OCI-LY1 (cell line): ENCODE results near the gene SPOP.

ENCODE experiments used
- H2AFZ ChIP-seq: fragments of 200-600 bp; sonication (generic), shearing (Covaris generic); 2 replicates; pipeline ENCODE4 v1.6.0; 2014; ENCODE audit warnings: antibody characterized with exemption, mild to moderate bottlenecking, low read length
- H3F3A ChIP-seq: fragments of 200-600 bp; sonication (generic), shearing (Covaris generic); 2 replicates; pipeline ENCODE4 v1.6.0; 2014; ENCODE audit warnings: mild to moderate bottlenecking, antibody characterized with exemption, low read length, moderate library complexity; ENCODE audit not compliant: insufficient read depth
- H3K27ac ChIP-seq: fragments of 200-600 bp; sonication (generic); 2 replicates; pipeline ENCODE4 v1.5.1; 2014; ENCODE audit warnings: low read length, mixed run types, mild to moderate bottlenecking, low read depth; ENCODE audit not compliant: poor library complexity, severe bottlenecking
- H3K27me3 ChIP-seq: fragments of 200-600 bp; sonication (generic); 2 replicates; pipeline ENCODE4 v1.6.0; 2014; ENCODE audit warnings: antibody characterized with exemption, mild to moderate bottlenecking, low read length, moderate library complexity; ENCODE audit not compliant: insufficient read depth
- H3K36me3 ChIP-seq: fragments of 200-600 bp; sonication (generic); 2 replicates; pipeline ENCODE4 v1.6.1; 2014; ENCODE audit warnings: mild to moderate bottlenecking, antibody characterized with exemption, low read length, moderate library complexity, mixed read lengths; ENCODE audit not compliant: insufficient read depth
- H3K4me1 ChIP-seq: fragments of 200-600 bp; sonication (generic); 2 replicates; pipeline ENCODE4 v1.5.1; 2014; ENCODE audit warnings: mild to moderate bottlenecking, low read length, moderate library complexity; ENCODE audit not compliant: insufficient read depth, severe bottlenecking
- H3K4me2 ChIP-seq: fragments of 200-600 bp; sonication (generic), shearing (Covaris generic); 2 replicates; pipeline ENCODE4 v1.6.1; 2014; ENCODE audit warnings: low read length
- H3K4me3 ChIP-seq: fragments of 200-600 bp; sonication (generic); 2 replicates; pipeline ENCODE4 v1.5.1; 2014; ENCODE audit warnings: low read length, low read depth, mild to moderate bottlenecking, mixed read lengths; ENCODE audit not compliant: poor library complexity, severe bottlenecking
- H3K79me2 ChIP-seq: fragments of 200-600 bp; shearing (Covaris generic); 2 replicates; pipeline ENCODE4 v1.6.1; 2016; ENCODE audit warnings: mixed run types, low read length, mixed read lengths; ENCODE audit not compliant: insufficient read depth
- H3K9ac ChIP-seq: fragments of 200-600 bp; sonication (generic), shearing (Covaris generic); 2 replicates; pipeline ENCODE4 v1.6.1; 2014; ENCODE audit warnings: mild to moderate bottlenecking, low read length, mixed read lengths
- H3K9me2 ChIP-seq: fragments of 200-600 bp; sonication (generic), shearing (Covaris generic); 2 replicates; pipeline ENCODE4 v1.6.1; 2014; ENCODE audit warnings: low read depth, mild to moderate bottlenecking, low read length, mixed read lengths
- H3K9me3 ChIP-seq: fragments of 200-600 bp; shearing (Covaris generic); 2 replicates; pipeline ENCODE4 v1.6.1; 2014; ENCODE audit warnings: low read length, mixed read lengths
- H4K20me1 ChIP-seq: fragments of 200-600 bp; sonication (generic), shearing (Covaris generic); 2 replicates; pipeline ENCODE4 v1.6.0; 2016; ENCODE audit warnings: mild to moderate bottlenecking, low read length; ENCODE audit not compliant: insufficient read depth
- EZH2 ChIP-seq: fragments of 200-600 bp; sonication (generic), shearing (Covaris generic); IDR thresholded peaks from 2 replicates; pipeline ENCODE4 v1.8.0; 2017; ENCODE audit warnings: borderline replicate concordance, mixed run types, mild to moderate bottlenecking, antibody characterized with exemption, low read length, moderate library complexity, mixed read lengths
- TF ChIP-seq, protein P1 (sequence below): fragments of 200-600 bp; sonication (generic), shearing (Covaris generic); IDR thresholded peaks from 2 replicates; pipeline ENCODE4 v1.5.1; 2017; ENCODE audit warnings: mild to moderate bottlenecking, antibody characterized with exemption, low read length, moderate library complexity, mixed read lengths

SPOP gene

GRCh38 chr17:49578414-49578813 lies 99.5 kb downstream of the SPOP start:
- Histone ChIP-seq H3K4me3 (no peak overlapping the region), H3K4me1 (peaks cover 10% of the 10 kb centered on the region), H3K79me2 (no peaks in the 10 kb centered on the region), H3K27me3 (peaks cover 21% of the 10 kb centered on the region), H3K9me2 (no peaks in the 10 kb centered on the region), H3K4me2 (no peak overlapping the region), H3K9ac (no peak overlapping the region), H4K20me1 (no peaks in the 10 kb centered on the region), H3K36me3 (no peaks in the 10 kb centered on the region), H3F3A (no peaks in the 10 kb centered on the region), H3K9me3 (no peaks in the 10 kb centered on the region), H2AFZ (no peak overlapping the region), H3K27ac (no peak overlapping the region)
- TF ChIP-seq, protein P1, sequence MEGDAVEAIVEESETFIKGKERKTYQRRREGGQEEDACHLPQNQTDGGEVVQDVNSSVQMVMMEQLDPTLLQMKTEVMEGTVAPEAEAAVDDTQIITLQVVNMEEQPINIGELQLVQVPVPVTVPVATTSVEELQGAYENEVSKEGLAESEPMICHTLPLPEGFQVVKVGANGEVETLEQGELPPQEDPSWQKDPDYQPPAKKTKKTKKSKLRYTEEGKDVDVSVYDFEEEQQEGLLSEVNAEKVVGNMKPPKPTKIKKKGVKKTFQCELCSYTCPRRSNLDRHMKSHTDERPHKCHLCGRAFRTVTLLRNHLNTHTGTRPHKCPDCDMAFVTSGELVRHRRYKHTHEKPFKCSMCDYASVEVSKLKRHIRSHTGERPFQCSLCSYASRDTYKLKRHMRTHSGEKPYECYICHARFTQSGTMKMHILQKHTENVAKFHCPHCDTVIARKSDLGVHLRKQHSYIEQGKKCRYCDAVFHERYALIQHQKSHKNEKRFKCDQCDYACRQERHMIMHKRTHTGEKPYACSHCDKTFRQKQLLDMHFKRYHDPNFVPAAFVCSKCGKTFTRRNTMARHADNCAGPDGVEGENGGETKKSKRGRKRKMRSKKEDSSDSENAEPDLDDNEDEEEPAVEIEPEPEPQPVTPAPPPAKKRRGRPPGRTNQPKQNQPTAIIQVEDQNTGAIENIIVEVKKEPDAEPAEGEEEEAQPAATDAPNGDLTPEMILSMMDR = no peak
- TF ChIP-seq EZH2 = no peak

GRCh38 chr17:49577963-49578362 lies 99.9 kb downstream of the SPOP start:
- Histone ChIP-seq H3K27me3 (peaks cover 21% of the 10 kb centered on the region), H3K4me3 (no peak overlapping the region), H2AFZ (no peak overlapping the region), H3K4me1 (peaks cover 10% of the 10 kb centered on the region), H3K9me3 (no peaks in the 10 kb centered on the region), H3K79me2 (no peaks in the 10 kb centered on the region), H3K9me2 (no peaks in the 10 kb centered on the region), H3K36me3 (no peaks in the 10 kb centered on the region), H3K4me2 (no peak overlapping the region), H4K20me1 (no peaks in the 10 kb centered on the region), H3K27ac (no peak overlapping the region), H3K9ac (no peak overlapping the region), H3F3A (no peaks in the 10 kb centered on the region)
- TF ChIP-seq, protein P1 = no peak
- TF ChIP-seq EZH2 = no peak

GRCh38 chr17:49577650-49577934 lies 100.3 kb downstream of the SPOP start:
- Histone ChIP-seq H2AFZ (no peak overlapping the region), H3K4me3 (no peak overlapping the region), H3K27ac (no peak overlapping the region), H4K20me1 (no peaks in the 10 kb centered on the region), H3K9me3 (no peaks in the 10 kb centered on the region), H3K79me2 (no peaks in the 10 kb centered on the region), H3K4me2 (no peak overlapping the region), H3K4me1 (peaks cover 10% of the 10 kb centered on the region), H3K9me2 (no peaks in the 10 kb centered on the region), H3K27me3 (peaks cover 21% of the 10 kb centered on the region), H3K36me3 (no peaks in the 10 kb centered on the region), H3K9ac (no peak overlapping the region), H3F3A (no peaks in the 10 kb centered on the region)
- no peak for TF ChIP-seq EZH2
- TF ChIP-seq, protein P1 = no peak
